ENCODE results near the gene RASA2. TPM values are rescaled to one million over a fixed set of nuclear protein-coding genes. Genes with fewer than 3 reads are reported as not detected.

The RASA2 gene
- total and polyA plus RNA-seq, 10 of the 15 experiments (the other 5 are each of a cell fraction or from before 2014, with no cell fraction given), result 1.9 to 9.4 (median 7.2) TPM

GRCh38 chr3:141623691-141624090, 136.9 kb downstream of the RASA2 start:
- no TSS peak for BruUV-seq (replicated peaks)
- ChIA-PET POLR2A (no interaction called here), SMC1A (ENCODE audit: uncharacterized antibody, unreplicated experiment) (no interaction called here), CTCF (interaction anchor here (0.7 kb wide), 1 partner anchor 61 kb away, joined by 3 read pairs; no protein-coding TSS in a partner anchor), RAD21 (ENCODE audit: unreplicated experiment) (no interaction called here)
- FAIRE-seq, result no peak
- Histone ChIP-seq H4K20me1 (ENCODE audit: control insufficient read depth, insufficient read depth) (no peaks in the 10 kb centered on the region), H3K9ac (ENCODE audit: control insufficient read depth, insufficient read depth, low read length) (no peak overlapping the region), H3K4me2 (ENCODE audit: control insufficient read depth, insufficient read depth) (no peak overlapping the region), H3K27ac (ENCODE audit: control insufficient read depth, insufficient read depth) (no peak overlapping the region), H3K4me1 (ENCODE audit: control insufficient read depth, insufficient read depth, low read length) (no peaks in the 10 kb centered on the region), H3K79me2 (ENCODE audit: control insufficient read depth, insufficient read depth, low read length) (no peaks in the 10 kb centered on the region), H3K36me3 (ENCODE audit: control insufficient read depth in 2 of 2, insufficient read depth in 2 of 2, low read length in 1 of 2) (no peaks in the 10 kb centered on the region), H3K27me3 (replicated peaks in 1 of 2; ENCODE audit: control insufficient read depth in 2 of 2, insufficient read depth in 2 of 2, low read length in 1 of 2) (no peaks in the 10 kb centered on the region), H2AFZ (ENCODE audit: control insufficient read depth, low read depth, low read length) (no peak overlapping the region), H3K9me3 (replicated peaks; ENCODE audit: control insufficient read depth, insufficient read depth, low read length) (no peaks in the 10 kb centered on the region), H3K4me3 (no peak overlapping the region)
- 78% methylated on average over 5 of the region's 5 CpGs for WGBS (ENCODE audit: insufficient coverage, insufficient replicate concordance, low lambda C conversion rate, missing lambda C conversion rate)
- in situ Hi-C loops (cut with MboI), result no loop called here
- TF ChIP-seq ZBED1 (IDR thresholded peaks at IDR 0.05; ENCODE audit: borderline replicate concordance) (no peak), SIN3A (IDR thresholded peaks at IDR 0.05; ENCODE audit: low read depth, low read length) (no peak), SUZ12 (IDR thresholded peaks at IDR 0.05; ENCODE audit: unreplicated experiment) (no peak), NRF1 (conservative IDR thresholded peaks at IDR 0.05; ENCODE audit: low read depth, low read length) (no peak), CEBPB (IDR thresholded peaks at IDR 0.05; ENCODE audit: borderline replicate concordance in 1 of 2, low read depth in 2 of 2, low read length in 2 of 2) (no peak), CHD4 (IDR thresholded peaks at IDR 0.05) (no peak), YBX1 (IDR thresholded peaks at IDR 0.05) (no peak), BMI1 (IDR thresholded peaks at IDR 0.05; ENCODE audit: borderline replicate concordance) (no peak), KLF5 (IDR thresholded peaks at IDR 0.05; ENCODE audit: partially characterized antibody) (no peak)
- TF ChIP-seq, protein P1, sequence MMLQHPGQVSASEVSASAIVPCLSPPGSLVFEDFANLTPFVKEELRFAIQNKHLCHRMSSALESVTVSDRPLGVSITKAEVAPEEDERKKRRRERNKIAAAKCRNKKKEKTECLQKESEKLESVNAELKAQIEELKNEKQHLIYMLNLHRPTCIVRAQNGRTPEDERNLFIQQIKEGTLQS (IDR thresholded peaks at IDR 0.05; ENCODE audit: borderline replicate concordance, extremely low read depth, low read depth, low read length), result no peak
- TF ChIP-seq, protein P2, sequence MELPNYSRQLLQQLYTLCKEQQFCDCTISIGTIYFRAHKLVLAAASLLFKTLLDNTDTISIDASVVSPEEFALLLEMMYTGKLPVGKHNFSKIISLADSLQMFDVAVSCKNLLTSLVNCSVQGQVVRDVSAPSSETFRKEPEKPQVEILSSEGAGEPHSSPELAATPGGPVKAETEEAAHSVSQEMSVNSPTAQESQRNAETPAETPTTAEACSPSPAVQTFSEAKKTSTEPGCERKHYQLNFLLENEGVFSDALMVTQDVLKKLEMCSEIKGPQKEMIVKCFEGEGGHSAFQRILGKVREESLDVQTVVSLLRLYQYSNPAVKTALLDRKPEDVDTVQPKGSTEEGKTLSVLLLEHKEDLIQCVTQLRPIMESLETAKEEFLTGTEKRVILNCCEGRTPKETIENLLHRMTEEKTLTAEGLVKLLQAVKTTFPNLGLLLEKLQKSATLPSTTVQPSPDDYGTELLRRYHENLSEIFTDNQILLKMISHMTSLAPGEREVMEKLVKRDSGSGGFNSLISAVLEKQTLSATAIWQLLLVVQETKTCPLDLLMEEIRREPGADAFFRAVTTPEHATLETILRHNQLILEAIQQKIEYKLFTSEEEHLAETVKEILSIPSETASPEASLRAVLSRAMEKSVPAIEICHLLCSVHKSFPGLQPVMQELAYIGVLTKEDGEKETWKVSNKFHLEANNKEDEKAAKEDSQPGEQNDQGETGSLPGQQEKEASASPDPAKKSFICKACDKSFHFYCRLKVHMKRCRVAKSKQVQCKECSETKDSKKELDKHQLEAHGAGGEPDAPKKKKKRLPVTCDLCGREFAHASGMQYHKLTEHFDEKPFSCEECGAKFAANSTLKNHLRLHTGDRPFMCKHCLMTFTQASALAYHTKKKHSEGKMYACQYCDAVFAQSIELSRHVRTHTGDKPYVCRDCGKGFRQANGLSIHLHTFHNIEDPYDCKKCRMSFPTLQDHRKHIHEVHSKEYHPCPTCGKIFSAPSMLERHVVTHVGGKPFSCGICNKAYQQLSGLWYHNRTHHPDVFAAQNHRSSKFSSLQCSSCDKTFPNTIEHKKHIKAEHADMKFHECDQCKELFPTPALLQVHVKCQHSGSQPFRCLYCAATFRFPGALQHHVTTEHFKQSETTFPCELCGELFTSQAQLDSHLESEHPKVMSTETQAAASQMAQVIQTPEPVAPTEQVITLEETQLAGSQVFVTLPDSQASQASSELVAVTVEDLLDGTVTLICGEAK (IDR thresholded peaks at IDR 0.05; ENCODE audit: borderline replicate concordance), result no peak
- intact Hi-C loops (cut with micrococcal nuclease; ENCODE audit: unreplicated experiment), result no loop called here
- no peak for DNase-seq (ENCODE audit: low read depth, low spot score)
- no peak for ATAC-seq

Data from GM12878 (cell line).